CD14-positive monocyte (primary cell): ENCODE measurements around the gene HBD. TPM values are rescaled to one million over a fixed set of nuclear protein-coding genes. Genes with fewer than 3 reads are reported as not detected.

Experiments used
- DNase-seq, 3 donors: peaks; one replicate each; pipeline ENCODE4 v3.0.0-alpha.2; 2011 to 2022
- H2AFZ ChIP-seq: 2 replicates; pipeline ENCODE4 v1.6.0; 2012; ENCODE audit warnings: mild to moderate bottlenecking, low read depth, low read length, inconsistent platforms; ENCODE audit not compliant: insufficient read depth, poor library complexity, severe bottlenecking
- H3K27ac ChIP-seq, 2 donors: 1 replicate in 1 of 2; 2 replicates in 1 of 2; pipeline ENCODE4 v1.5.1; 2012 to 2013; ENCODE audit warnings: low read length in 2 of 2, control low read depth in 1 of 2, inconsistent platforms in 1 of 2, low read depth in 1 of 2, mild to moderate bottlenecking in 1 of 2
- H3K27me3 ChIP-seq, 2 donors: one replicate each; pipeline versions ENCODE4 v1.6.0 to v1.6.1; 2011 to 2013; ENCODE audit warnings: low read length in 2 of 2; ENCODE audit not compliant: control insufficient read depth in 2 of 2, insufficient read depth in 2 of 2
- H3K36me3 ChIP-seq, 2 donors: replicated peaks in 1 of 2; 1 replicate in 1 of 2; 2 replicates in 1 of 2; pipeline versions ENCODE4 v1.5.1 to v1.6.1; 2012 to 2013; ENCODE audit warnings: low read length in 2 of 2, control low read depth in 1 of 2, inconsistent platforms in 1 of 2, mild to moderate bottlenecking in 1 of 2; ENCODE audit not compliant: insufficient read depth in 2 of 2, control insufficient read depth in 1 of 2
- H3K4me1 ChIP-seq, 2 donors: 1 replicate in 1 of 2; 2 replicates in 1 of 2; pipeline versions ENCODE4 v1.5.1 to v1.6.1; 2012 to 2013; ENCODE audit warnings: low read length in 2 of 2, control low read depth in 1 of 2, inconsistent platforms in 1 of 2, mild to moderate bottlenecking in 1 of 2, moderate library complexity in 1 of 2; ENCODE audit not compliant: insufficient read depth in 2 of 2, control insufficient read depth in 1 of 2
- H3K4me2 ChIP-seq: replicated peaks from 2 replicates; pipeline ENCODE3; 2012; ENCODE audit warnings: low read length, moderate library complexity, mild to moderate bottlenecking; ENCODE audit not compliant: poor library complexity, severe bottlenecking; ENCODE audit errors: extremely low read depth
- H3K4me3 ChIP-seq, 3 experiments: fragments of 200-600 bp in 1 of 3; sonication (generic) in 1 of 3; replicated peaks in 1 of 3; 1 replicate in 2 of 3; 2 replicates in 1 of 3; pipeline ENCODE4 v1.5.1; 2011 to 2013; ENCODE audit warnings: low read length in 3 of 3, mild to moderate bottlenecking in 3 of 3, control low read depth in 2 of 3, low read depth in 2 of 3, inconsistent platforms in 1 of 3, moderate library complexity in 1 of 3
- H3K79me2 ChIP-seq: 2 replicates; pipeline ENCODE4 v1.6.0; 2012; ENCODE audit warnings: mild to moderate bottlenecking, control low read depth, inconsistent platforms, low read length, moderate library complexity; ENCODE audit not compliant: insufficient read depth
- H3K9ac ChIP-seq: 2 replicates; pipeline ENCODE4 v1.6.0; 2017; ENCODE audit warnings: low read length, mild to moderate bottlenecking; ENCODE audit not compliant: insufficient read depth, poor library complexity, severe bottlenecking
- H3K9me3 ChIP-seq, 2 donors: replicated peaks in 1 of 2; 1 replicate in 1 of 2; 2 replicates in 1 of 2; pipeline versions ENCODE4 v1.5.1 to v1.6.1; 2012 to 2013; ENCODE audit warnings: low read length in 2 of 2, control low read depth in 1 of 2; ENCODE audit not compliant: control insufficient read depth in 1 of 2, insufficient read depth in 1 of 2
- H4K20me1 ChIP-seq: 2 replicates; pipeline ENCODE4 v1.6.0; 2012; ENCODE audit warnings: mild to moderate bottlenecking, low read length, control low read depth, moderate library complexity; ENCODE audit not compliant: insufficient read depth
- H3K27ac Mint-ChIP-seq, 7 donors: one replicate each; pipeline ENCODE4 v1.8.0; 2020; ENCODE audit warnings: mild to moderate bottlenecking in 7 of 7, mixed read lengths in 7 of 7, moderate library complexity in 6 of 7, inconsistent platforms in 2 of 7
- H3K27me3 Mint-ChIP-seq, 3 donors: one replicate each; pipeline ENCODE4 v1.8.0; 2021 to 2022; ENCODE audit warnings: low read depth in 3 of 3, mild to moderate bottlenecking in 3 of 3, mixed read lengths in 3 of 3, moderate library complexity in 3 of 3, inconsistent platforms in 1 of 3
- H3K36me3 Mint-ChIP-seq, 2 donors: one replicate each; pipeline ENCODE4 v1.8.0; 2020; ENCODE audit warnings: mixed read lengths in 2 of 2, inconsistent platforms in 1 of 2, mild to moderate bottlenecking in 1 of 2
- H3K4me1 Mint-ChIP-seq: one replicate; pipeline ENCODE4 v1.8.0; 2020; ENCODE audit warnings: mild to moderate bottlenecking, mixed read lengths
- H3K4me3 Mint-ChIP-seq, 2 donors: one replicate each; pipeline ENCODE4 v1.8.0; 2020; ENCODE audit warnings: mild to moderate bottlenecking in 2 of 2, mixed read lengths in 2 of 2, moderate library complexity in 1 of 2
- H3K9me3 Mint-ChIP-seq, 7 donors: one replicate each; pipeline ENCODE4 v1.8.0; 2020 to 2022; ENCODE audit warnings: mixed read lengths in 7 of 7, mild to moderate bottlenecking in 6 of 7, moderate library complexity in 6 of 7, inconsistent platforms in 2 of 7
- CTCF ChIP-seq: fragments of 200-600 bp; IDR thresholded peaks from one replicate; pipeline ENCODE4 v1.8.0; 2022; ENCODE audit warnings: antibody characterized with exemption, mild to moderate bottlenecking
- WGBS: methylation state at CpG from one replicate; pipeline ENCODE4 v1.1.5; 2013; ENCODE audit warnings: missing lambda C conversion rate; ENCODE audit not compliant: insufficient coverage; 5-methylcytosine and 5-hydroxymethylcytosine counted together
- intact Hi-C, 2 donors: fragments of 100-400 bp; cut with micrococcal nuclease; formaldehyde crosslinking; loops; one replicate each; pipeline versions ENCODE4 v1.15.0 to v1.15.1; 2023
- polyA plus RNA-seq, 3 donors: library from polyadenylated mRNA; depleted of rRNA in 1 of 3; unstranded in 2 of 3; stranded (reverse) in 1 of 3; fragments of 300-500 nt in 2 of 3; fragments of >200 nt in 1 of 3; fragmentation: Illumina TruSeq in 2 of 3; gene quantifications; 1 replicate in 2 of 3; 2 replicates in 1 of 3; pipeline ENCODE4 v1.2.3, GENCODE V29; 2012 to 2021

The HBD gene
- polyA plus RNA-seq, 3 donors, result not detected

GRCh38 chr11:5197536-5197935, 36.7 kb downstream of the HBD start:
- Histone ChIP-seq H3K27ac (no peak overlapping the region), H3K4me3 (no peak overlapping the region), H3K9me3 (peaks cover 0 to 5% of the 10 kb centered on the region in 2 donors), H3K4me2 (no peak overlapping the region), H3K4me1 (no peaks in the 10 kb centered on the region), H3K27me3 (no peaks in the 10 kb centered on the region), H3K36me3 (no peaks in the 10 kb centered on the region), H2AFZ (no peak overlapping the region), H4K20me1 (no peaks in the 10 kb centered on the region), H3K79me2 (no peaks in the 10 kb centered on the region), H3K9ac (no peak overlapping the region)
- no peaks in the 10 kb centered on the region for H3K36me3 Mint-ChIP-seq
- no peak overlapping the region for H3K4me3 Mint-ChIP-seq
- peaks cover 0 to 3% (median 1%) of the 10 kb centered on the region in 3 donors for H3K27me3 Mint-ChIP-seq
- TF ChIP-seq CTCF, result no peak
- intact Hi-C loops, result no loop called here
- no CpG with 5 or more reads among the region's 3 CpGs for WGBS
- no peak overlapping the region for H3K27ac Mint-ChIP-seq
- peaks cover 0 to 6% (median 2%) of the 10 kb centered on the region in 7 donors for H3K9me3 Mint-ChIP-seq
- no peaks in the 10 kb centered on the region for H3K4me1 Mint-ChIP-seq
- DNase-seq, result peak in 1 of 3 donors; percentile 11

DNA sequence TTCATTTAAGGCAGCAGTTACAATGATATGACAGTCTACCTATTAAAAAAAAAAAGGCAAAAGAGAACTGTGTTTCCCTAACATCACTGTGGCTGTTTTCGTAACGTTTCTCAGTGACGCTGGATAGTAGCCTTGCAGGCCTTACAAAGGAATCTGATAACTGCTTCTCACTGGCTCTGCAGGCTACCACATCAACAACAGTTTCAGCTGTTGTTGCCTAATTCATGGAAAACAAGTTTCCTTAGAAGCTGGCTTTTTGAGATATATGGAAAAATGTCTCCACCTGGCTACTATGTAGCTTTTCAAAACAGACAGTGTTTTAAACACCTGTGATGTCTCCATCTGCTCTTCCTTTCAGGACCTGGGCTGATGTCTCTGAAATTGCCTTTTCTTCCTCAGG, 37.6 kb downstream of the HBD start:
- H3K36me3 ChIP-seq, result no peaks in the 10 kb centered on the region
- intact Hi-C loops, result no loop called here
- H3K27me3 Mint-ChIP-seq, result peaks cover 0 to 3% (median 1%) of the 10 kb centered on the region in 3 donors
- no CpG with 5 or more reads among the region's 3 CpGs for WGBS
- no peak overlapping the region for H3K4me3 Mint-ChIP-seq
- no peaks in the 10 kb centered on the region for H3K4me1 Mint-ChIP-seq
- H3K36me3 Mint-ChIP-seq, result no peaks in the 10 kb centered on the region
- H3K4me1 ChIP-seq, result no peaks in the 10 kb centered on the region
- no peaks in the 10 kb centered on the region for H3K79me2 ChIP-seq
- H2AFZ ChIP-seq, result no peak overlapping the region
- H3K4me3 ChIP-seq, result no peak overlapping the region
- peaks cover 0 to 6% (median 2%) of the 10 kb centered on the region in 7 donors for H3K9me3 Mint-ChIP-seq
- no peak overlapping the region for H3K4me2 ChIP-seq
- no peak overlapping the region for H3K27ac ChIP-seq
- H3K9ac ChIP-seq, result no peak overlapping the region
- no peaks in the 10 kb centered on the region for H3K27me3 ChIP-seq
- peaks cover 0 to 5% of the 10 kb centered on the region in 2 donors for H3K9me3 ChIP-seq
- H4K20me1 ChIP-seq, result no peaks in the 10 kb centered on the region
- TF ChIP-seq CTCF, result no peak
- H3K27ac Mint-ChIP-seq, result peak overlapping the region in 1 of 7 donors; percentile 17
- no peak for DNase-seq
